Left ventricle myocardium inferior (tissue), 1 donor: ENCODE measurements around the gene B3GAT3. TPM values are rescaled to one million over a fixed set of nuclear protein-coding genes. Genes with fewer than 3 reads are reported as not detected.
A peak's percentile ranks its signal among the peaks of the same experiment; 100 is the strongest.

Experiments
- DNase-seq: peaks from one replicate; pipeline ENCODE4 v3.0.0-alpha.2; 2020
- H3K27ac ChIP-seq: fragments of 200-600 bp; replicated peaks from 2 replicates; pipeline ENCODE4 v1.8.0; 2021
- H3K27me3 ChIP-seq: fragments of 200-600 bp; 2 replicates; pipeline ENCODE4 v1.8.0; 2021; ENCODE audit warnings: low read depth
- H3K36me3 ChIP-seq: fragments of 200-600 bp; 2 replicates; pipeline ENCODE4 v1.8.0; 2021
- H3K4me1 ChIP-seq: fragments of 200-600 bp; 2 replicates; pipeline ENCODE4 v1.8.0; 2021
- H3K4me3 ChIP-seq: fragments of 200-600 bp; 2 replicates; pipeline ENCODE4 v1.8.0; 2021; ENCODE audit warnings: mild to moderate bottlenecking, moderate library complexity
- H3K9me3 ChIP-seq: fragments of 200-600 bp; replicated peaks from 2 replicates; pipeline ENCODE4 v1.8.0; 2021
- CTCF ChIP-seq: fragments of 200-600 bp; IDR thresholded peaks from 2 replicates; pipeline ENCODE4 v1.8.0; 2021; ENCODE audit warnings: antibody characterized with exemption, mild to moderate bottlenecking, borderline replicate concordance
- intact Hi-C: fragments of 100-400 bp; cut with micrococcal nuclease; formaldehyde crosslinking; loops from one replicate; pipeline ENCODE4 v1.11.0; 2022
- total RNA-seq: library from RNA; stranded (reverse); fragmentation: NEBNext Ultra II Directional; extraction: Animal tissue kit (Norgen Biotek cat#: 25700); gene quantifications from one replicate; pipeline ENCODE4 v1.2.1, GENCODE V29; 2021
- donor health status: DM: no; HTN: yes; CAD: no; lungs with severe emphysema.

B3GAT3 gene
- total RNA-seq, 1 donor from 2014 or later, result 13.2 TPM

- H3K27ac ChIP-seq, result no peak overlapping the region
- H3K4me1 ChIP-seq, result peaks cover 25% of the 10 kb centered on the region
- no peaks in the 10 kb centered on the region for H3K27me3 ChIP-seq
- H3K36me3 ChIP-seq, result peaks cover 78% of the 10 kb centered on the region
- H3K4me3 ChIP-seq, result no peak overlapping the region
- intact Hi-C loops, result no loop called here
- TF ChIP-seq CTCF, result no peak
- DNase-seq, result no peak
- H3K9me3 ChIP-seq, result no peaks in the 10 kb centered on the region
These were observed 40.6 kb downstream of the B3GAT3 start for GRCh38 chr11:62580959-62581715.

- no peak for DNase-seq
- intact Hi-C loops, result no loop called here
- Histone ChIP-seq H3K4me1 (peaks cover 44% of the 10 kb centered on the region), H3K36me3 (peaks cover 61% of the 10 kb centered on the region), H3K27me3 (no peaks in the 10 kb centered on the region), H3K9me3 (no peaks in the 10 kb centered on the region), H3K27ac (no peak overlapping the region), H3K4me3 (no peak overlapping the region)
- no peak for TF ChIP-seq CTCF
These were observed 42.5 kb downstream of the B3GAT3 start for GRCh38 chr11:62579252-62579651.

- Histone ChIP-seq H3K27me3 (no peaks in the 10 kb centered on the region), H3K4me3 (no peak overlapping the region), H3K27ac (peak overlapping the region; percentile 94), H3K4me1 (peaks cover 46% of the 10 kb centered on the region), H3K9me3 (no peaks in the 10 kb centered on the region), H3K36me3 (peaks cover 57% of the 10 kb centered on the region)
- intact Hi-C loops, result no loop called here
- no peak for DNase-seq
- TF ChIP-seq CTCF, result no peak
These were observed 43.2 kb downstream of the B3GAT3 start for GRCh38 chr11:62578541-62578940.

- Histone ChIP-seq H3K9me3 (no peaks in the 10 kb centered on the region), H3K4me3 (peak overlapping the region; percentile 28), H3K27ac (peak overlapping the region; percentile 94), H3K27me3 (no peaks in the 10 kb centered on the region), H3K4me1 (peaks cover 59% of the 10 kb centered on the region), H3K36me3 (peaks cover 56% of the 10 kb centered on the region)
- no peak for DNase-seq
- no peak for TF ChIP-seq CTCF
- intact Hi-C loops, result no loop called here
These were observed 44.6 kb downstream of the B3GAT3 start for GRCh38 chr11:62577046-62577714.

GRCh38 chr11:62575837-62576236 is 45.9 kb downstream of the B3GAT3 start:
- intact Hi-C loops, result no loop called here
- DNase-seq, result no peak
- Histone ChIP-seq H3K27ac (peak overlapping the region; percentile 94), H3K4me3 (peak overlapping the region; percentile 94), H3K4me1 (peaks cover 65% of the 10 kb centered on the region), H3K36me3 (peaks cover 57% of the 10 kb centered on the region), H3K9me3 (no peaks in the 10 kb centered on the region), H3K27me3 (no peaks in the 10 kb centered on the region)
- no peak for TF ChIP-seq CTCF
